ENCODE results near the gene VSNL1. TPM values are rescaled to one million over a fixed set of nuclear protein-coding genes. Genes with fewer than 3 reads are reported as not detected.

Gene VSNL1
- total RNA-seq, 4 donors from 2014 or later = not detected

GRCh38 chr2:17606851-17607250 is 66.4 kb downstream of the VSNL1 start:
- no peak overlapping the region for H3K27ac ChIP-seq
- H3K27me3 ChIP-seq = no peaks in the 10 kb centered on the region
- no peaks in the 10 kb centered on the region for H3K9me3 ChIP-seq
- H3K36me3 ChIP-seq = no peaks in the 10 kb centered on the region
- H3K4me1 ChIP-seq = no peaks in the 10 kb centered on the region
- TF ChIP-seq POLR2A (IDR thresholded peaks at IDR 0.05) = no peak
- TF ChIP-seq CTCF (IDR thresholded peaks at IDR 0.05) = no peak
- H3K4me3 ChIP-seq = no peak overlapping the region
- no peak for DNase-seq

GRCh38 chr2:17607379-17607778 is 66.9 kb downstream of the VSNL1 start:
- no peak overlapping the region for H3K4me3 ChIP-seq
- no peaks in the 10 kb centered on the region for H3K9me3 ChIP-seq
- no peaks in the 10 kb centered on the region for H3K4me1 ChIP-seq
- no peaks in the 10 kb centered on the region for H3K36me3 ChIP-seq
- no peak for DNase-seq
- TF ChIP-seq POLR2A (IDR thresholded peaks at IDR 0.05) (no peak), CTCF (IDR thresholded peaks at IDR 0.05) (no peak)
- H3K27ac ChIP-seq = no peak overlapping the region
- no peaks in the 10 kb centered on the region for H3K27me3 ChIP-seq

- no peak for DNase-seq
- Histone ChIP-seq H3K36me3 (no peaks in the 10 kb centered on the region), H3K4me1 (no peaks in the 10 kb centered on the region), H3K4me3 (no peak overlapping the region), H3K27ac (no peak overlapping the region), H3K9me3 (no peaks in the 10 kb centered on the region), H3K27me3 (no peaks in the 10 kb centered on the region)
- no peak for TF ChIP-seq POLR2A (IDR thresholded peaks at IDR 0.05)
- TF ChIP-seq CTCF (IDR thresholded peaks at IDR 0.05) = no peak
Measured at GRCh38 chr2:17608251-17608650, 67.8 kb downstream of the VSNL1 start.

GRCh38 chr2:17610521-17610920 is 70.0 kb downstream of the VSNL1 start:
- Histone ChIP-seq H3K27me3 (no peaks in the 10 kb centered on the region), H3K4me1 (no peaks in the 10 kb centered on the region)
- no peak for TF ChIP-seq CTCF (IDR thresholded peaks at IDR 0.05)
- TF ChIP-seq POLR2A (IDR thresholded peaks at IDR 0.05) = no peak

GRCh38 chr2:17611036-17611435 is 70.5 kb downstream of the VSNL1 start:
- Histone ChIP-seq H3K27ac (no peak overlapping the region), H3K27me3 (no peaks in the 10 kb centered on the region), H3K4me1 (no peaks in the 10 kb centered on the region), H3K9me3 (no peaks in the 10 kb centered on the region), H3K36me3 (no peaks in the 10 kb centered on the region), H3K4me3 (no peak overlapping the region)
- TF ChIP-seq CTCF (IDR thresholded peaks at IDR 0.05) (no peak), POLR2A (IDR thresholded peaks at IDR 0.05) (no peak)
- no peak for DNase-seq

More at GRCh38 chr2:17610521-17610920, 70.0 kb downstream of the VSNL1 start:
- Histone ChIP-seq H3K27ac (no peak overlapping the region), H3K9me3 (no peaks in the 10 kb centered on the region), H3K4me3 (no peak overlapping the region), H3K36me3 (no peaks in the 10 kb centered on the region)
- no peak for DNase-seq
